Hepatocyte (in vitro differentiated cells): Measurements from ENCODE around the gene MFN1. TPM values are rescaled to one million over a fixed set of nuclear protein-coding genes. Genes with fewer than 3 reads are reported as not detected.

Experiments
- DNase-seq: peaks from one replicate; pipeline ENCODE4 v3.0.0-alpha.2; 2016; ENCODE audit warnings: low spot score
- H2AFZ ChIP-seq: fragments of 200-600 bp; sonication (generic); 2 replicates; pipeline ENCODE4 v1.6.0; 2016; ENCODE audit warnings: antibody characterized with exemption, mild to moderate bottlenecking
- H3K27ac ChIP-seq: fragments of 200-600 bp; sonication (generic); 2 replicates; pipeline ENCODE4 v1.5.1; 2016; ENCODE audit warnings: mild to moderate bottlenecking
- H3K27me3 ChIP-seq: fragments of 200-600 bp; sonication (generic); 2 replicates; pipeline ENCODE4 v1.6.1; 2016
- H3K36me3 ChIP-seq: fragments of 200-600 bp; sonication (generic); replicated peaks from 2 replicates; pipeline ENCODE4 v1.5.1; 2016; ENCODE audit warnings: low read depth; ENCODE audit not compliant: insufficient read depth
- H3K4me1 ChIP-seq: fragments of 200-600 bp; sonication (generic); 2 replicates; pipeline ENCODE4 v1.5.1; 2016; ENCODE audit warnings: mild to moderate bottlenecking, moderate library complexity; ENCODE audit not compliant: insufficient read depth
- H3K4me2 ChIP-seq: fragments of 200-600 bp; sonication (generic); 2 replicates; pipeline ENCODE4 v1.6.0; 2016
- H3K4me3 ChIP-seq: fragments of 200-600 bp; sonication (generic); 2 replicates; pipeline ENCODE4 v1.5.1; 2016; ENCODE audit warnings: mild to moderate bottlenecking
- H3K79me2 ChIP-seq: fragments of 200-600 bp; sonication (generic); 2 replicates; pipeline ENCODE4 v1.6.0; 2017; ENCODE audit warnings: mild to moderate bottlenecking
- H3K9me2 ChIP-seq: fragments of 200-600 bp; sonication (generic); replicated peaks from 2 replicates; pipeline ENCODE4 v1.6.0; 2017; ENCODE audit warnings: mild to moderate bottlenecking; ENCODE audit not compliant: insufficient read depth
- H3K9me3 ChIP-seq: fragments of 200-600 bp; sonication (generic); 2 replicates; pipeline ENCODE4 v1.5.1; 2016; ENCODE audit warnings: low read depth, mild to moderate bottlenecking
- H4K20me1 ChIP-seq: fragments of 200-600 bp; sonication (generic); 2 replicates; pipeline ENCODE4 v1.6.0; 2016; ENCODE audit warnings: mild to moderate bottlenecking; ENCODE audit not compliant: insufficient read depth, poor library complexity, severe bottlenecking
- EZH2 ChIP-seq: fragments of 200-600 bp; sonication (generic); IDR thresholded peaks from 2 replicates; pipeline ENCODE4 v1.6.1; 2016; ENCODE audit warnings: antibody characterized with exemption, mild to moderate bottlenecking, borderline replicate concordance
- EZH2phosphoT487 ChIP-seq: fragments of 200-600 bp; sonication (generic); IDR thresholded peaks from one replicate; pipeline ENCODE4 v1.6.1; 2018; ENCODE audit warnings: antibody characterized with exemption, mild to moderate bottlenecking, low read depth, moderate library complexity; ENCODE audit not compliant: unreplicated experiment, severe bottlenecking
- whole genome bisulfite sequencing: methylation state at CpG from one replicate; pipeline ENCODE4 v1.1.6; 2016; ENCODE audit warnings: low lambda C conversion rate; ENCODE audit errors: missing lambda C conversion rate; 5-methylcytosine and 5-hydroxymethylcytosine counted together
- polyA plus RNA-seq: library from polyadenylated mRNA; unstranded; fragments of >200 nt; fragmentation: Nextera tagmentation; extraction: Ambion mirVana; gene quantifications from 2 replicates; pipeline ENCODE4 v1.2.1, GENCODE V29; 2016
- total RNA-seq: library from RNA; depleted of rRNA; stranded (reverse); fragments of >200 nt; gene quantifications from 2 replicates; pipeline ENCODE4 v1.2.3, GENCODE V29; 2014
- TF ChIP-seq, protein P1 (sequence below): fragments of 200-600 bp; sonication (generic); IDR thresholded peaks from 2 replicates; pipeline ENCODE4 v1.5.1; 2016; ENCODE audit warnings: antibody characterized with exemption, mild to moderate bottlenecking; ENCODE audit not compliant: poor library complexity

MFN1 gene
- total and polyA plus RNA-seq, 2 experiments from 2014 or later = 15.9 to 29.6 TPM

DNA sequence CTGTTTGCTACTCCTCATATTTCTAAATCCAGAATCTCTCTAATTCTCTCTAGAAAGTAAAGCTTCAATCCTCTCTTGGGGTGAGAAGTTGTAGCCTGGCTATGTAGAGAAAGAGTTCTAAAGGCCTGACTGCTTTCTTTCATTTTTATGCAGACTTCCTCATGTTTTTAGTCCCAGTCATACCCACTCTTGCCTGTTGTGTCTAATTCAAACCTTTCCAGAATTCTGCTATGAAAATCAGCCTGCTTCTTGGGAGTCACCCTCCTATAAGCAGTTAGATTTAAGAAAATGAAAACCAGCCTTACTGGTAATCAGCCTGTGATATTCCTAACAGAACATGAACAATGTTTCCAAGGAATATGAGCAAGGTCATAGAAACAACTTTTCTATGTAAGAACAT, 39.5 kb upstream of the MFN1 start:
- no peaks in the 10 kb centered on the region for H3K79me2 ChIP-seq
- H3K27me3 ChIP-seq = no peaks in the 10 kb centered on the region
- H3K4me1 ChIP-seq = no peaks in the 10 kb centered on the region
- no peaks in the 10 kb centered on the region for H3K9me2 ChIP-seq
- H2AFZ ChIP-seq = no peak overlapping the region
- H3K4me2 ChIP-seq = no peak overlapping the region
- TF ChIP-seq EZH2 = no peak
- TF ChIP-seq EZH2phosphoT487 = no peak
- TF ChIP-seq, protein P1, sequence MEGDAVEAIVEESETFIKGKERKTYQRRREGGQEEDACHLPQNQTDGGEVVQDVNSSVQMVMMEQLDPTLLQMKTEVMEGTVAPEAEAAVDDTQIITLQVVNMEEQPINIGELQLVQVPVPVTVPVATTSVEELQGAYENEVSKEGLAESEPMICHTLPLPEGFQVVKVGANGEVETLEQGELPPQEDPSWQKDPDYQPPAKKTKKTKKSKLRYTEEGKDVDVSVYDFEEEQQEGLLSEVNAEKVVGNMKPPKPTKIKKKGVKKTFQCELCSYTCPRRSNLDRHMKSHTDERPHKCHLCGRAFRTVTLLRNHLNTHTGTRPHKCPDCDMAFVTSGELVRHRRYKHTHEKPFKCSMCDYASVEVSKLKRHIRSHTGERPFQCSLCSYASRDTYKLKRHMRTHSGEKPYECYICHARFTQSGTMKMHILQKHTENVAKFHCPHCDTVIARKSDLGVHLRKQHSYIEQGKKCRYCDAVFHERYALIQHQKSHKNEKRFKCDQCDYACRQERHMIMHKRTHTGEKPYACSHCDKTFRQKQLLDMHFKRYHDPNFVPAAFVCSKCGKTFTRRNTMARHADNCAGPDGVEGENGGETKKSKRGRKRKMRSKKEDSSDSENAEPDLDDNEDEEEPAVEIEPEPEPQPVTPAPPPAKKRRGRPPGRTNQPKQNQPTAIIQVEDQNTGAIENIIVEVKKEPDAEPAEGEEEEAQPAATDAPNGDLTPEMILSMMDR = no peak
- H4K20me1 ChIP-seq = no peaks in the 10 kb centered on the region
- H3K36me3 ChIP-seq = no peaks in the 10 kb centered on the region
- no peak overlapping the region for H3K27ac ChIP-seq
- DNase-seq = no peak
- no peak overlapping the region for H3K4me3 ChIP-seq
- H3K9me3 ChIP-seq = no peaks in the 10 kb centered on the region

DNA sequence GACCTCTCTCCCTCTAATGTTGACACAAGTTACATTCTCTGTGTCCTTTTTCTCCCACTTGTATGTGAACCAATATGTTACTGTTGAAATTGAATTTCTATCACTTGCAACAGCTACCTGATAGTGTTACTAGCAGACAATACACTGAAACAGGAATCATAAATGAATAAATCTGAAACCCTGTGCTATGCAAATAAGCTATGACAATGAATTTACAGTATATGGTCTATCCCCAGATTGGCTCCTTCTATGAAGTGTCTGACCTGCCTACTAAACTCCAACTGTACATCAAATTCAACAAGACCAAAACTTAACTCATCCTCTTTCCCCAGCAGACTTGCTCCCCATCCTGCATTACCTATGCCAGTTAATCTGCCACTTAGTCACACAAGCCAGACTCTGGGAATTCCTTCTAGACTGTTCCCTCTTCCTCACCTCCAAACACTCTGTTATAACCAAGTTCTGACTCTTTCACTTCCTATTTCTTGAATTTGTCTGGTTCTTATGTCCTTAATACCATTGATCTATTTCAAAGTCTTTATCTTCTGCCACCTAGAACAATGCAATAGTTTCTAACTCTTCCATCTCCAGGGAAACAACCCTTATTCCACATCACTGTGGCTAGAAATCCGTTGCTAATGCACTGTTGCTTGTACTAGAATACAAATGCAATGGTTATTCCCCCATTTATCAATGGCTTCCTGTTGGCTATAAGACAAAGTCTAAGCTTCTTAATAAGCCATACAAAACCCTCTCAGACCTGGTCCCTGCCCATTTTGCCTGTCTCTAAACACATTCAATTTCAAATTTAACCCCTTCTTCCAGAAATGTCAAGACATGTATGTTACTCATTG, 38.1 kb upstream of the MFN1 start:
- DNase-seq = no peak
- no peaks in the 10 kb centered on the region for H3K27me3 ChIP-seq
- WGBS = 55% methylated on average over 1 of the region's 1 CpG
- no peaks in the 10 kb centered on the region for H3K4me1 ChIP-seq
- no peak overlapping the region for H3K4me3 ChIP-seq
- no peaks in the 10 kb centered on the region for H3K9me3 ChIP-seq
- no peak overlapping the region for H2AFZ ChIP-seq
- H3K4me2 ChIP-seq = no peak overlapping the region
- no peaks in the 10 kb centered on the region for H4K20me1 ChIP-seq
- no peaks in the 10 kb centered on the region for H3K36me3 ChIP-seq
- no peaks in the 10 kb centered on the region for H3K9me2 ChIP-seq
- TF ChIP-seq EZH2phosphoT487 = no peak
- TF ChIP-seq, protein P1 = no peak
- no peak overlapping the region for H3K27ac ChIP-seq
- no peaks in the 10 kb centered on the region for H3K79me2 ChIP-seq

DNA sequence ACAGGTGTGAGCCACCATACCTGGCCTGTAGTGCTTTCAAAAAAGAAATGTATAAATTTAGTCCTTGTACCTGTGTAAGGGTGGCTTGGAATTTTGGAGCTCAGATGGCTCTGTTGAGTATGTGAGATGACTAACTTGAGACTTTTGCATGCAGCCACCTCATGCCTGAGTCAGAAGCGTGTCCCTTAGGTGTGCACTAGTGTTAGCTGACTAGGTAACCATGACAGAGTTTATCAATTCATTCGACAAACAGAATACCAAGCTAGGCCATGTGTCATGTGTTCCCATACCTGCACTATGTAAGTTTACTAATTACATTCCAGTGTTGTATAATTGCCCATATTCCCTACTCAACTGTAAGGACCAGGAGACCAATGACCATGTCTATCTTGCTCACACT, 28.6 kb upstream of the MFN1 start:
- no peak overlapping the region for H3K4me3 ChIP-seq
- no peaks in the 10 kb centered on the region for H3K4me1 ChIP-seq
- H3K27ac ChIP-seq = no peak overlapping the region
- peaks cover 3% of the 10 kb centered on the region for H3K79me2 ChIP-seq
- no peaks in the 10 kb centered on the region for H3K9me2 ChIP-seq
- no peak for TF ChIP-seq EZH2
- no peak for TF ChIP-seq EZH2phosphoT487
- TF ChIP-seq, protein P1 = no peak
- 93% methylated on average over 2 of the region's 2 CpGs for WGBS
- H3K36me3 ChIP-seq = no peaks in the 10 kb centered on the region
- H3K27me3 ChIP-seq = no peaks in the 10 kb centered on the region
- H3K4me2 ChIP-seq = no peak overlapping the region
- H2AFZ ChIP-seq = no peak overlapping the region
- no peak for DNase-seq
- peaks cover 2% of the 10 kb centered on the region for H4K20me1 ChIP-seq
- H3K9me3 ChIP-seq = no peaks in the 10 kb centered on the region
